ENCODE results near the gene SYNGR2.

The SYNGR2 gene

DNA sequence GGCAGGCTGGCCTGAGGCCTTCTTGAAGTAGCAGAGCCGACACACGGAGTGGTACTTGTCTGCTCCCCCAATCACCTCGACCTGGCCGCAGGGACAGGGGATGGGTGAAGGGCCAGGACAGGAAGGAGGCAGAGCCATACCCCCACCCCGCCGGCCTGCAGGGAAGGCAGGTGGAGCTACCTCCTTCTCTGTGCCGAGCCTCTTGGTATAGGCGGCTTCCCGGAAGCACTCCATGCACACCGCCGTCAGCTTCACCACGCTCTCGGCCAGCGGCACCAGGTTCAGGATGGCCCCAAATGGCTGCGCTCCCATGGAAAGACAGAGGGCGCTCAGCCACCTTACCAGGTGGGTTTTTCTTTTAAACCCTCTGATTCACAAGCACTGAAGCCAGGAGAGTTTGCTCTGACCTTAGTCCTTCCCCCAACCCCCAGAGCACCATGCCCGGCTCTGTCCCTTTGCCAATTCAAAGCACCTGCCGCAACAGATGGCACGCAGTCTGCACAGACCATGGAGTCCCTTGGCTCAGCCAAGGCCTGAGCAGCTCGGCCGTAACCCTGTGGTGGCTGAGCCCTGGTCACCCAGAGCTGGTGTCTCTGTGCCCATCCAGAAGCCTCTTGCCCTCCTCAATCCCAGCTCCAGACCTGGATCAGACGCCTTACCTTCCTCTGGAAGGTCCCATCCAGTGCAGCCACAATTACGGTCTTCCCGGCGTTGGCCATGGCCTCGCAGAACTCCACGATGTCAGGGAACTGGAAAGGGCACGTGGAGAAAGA is 6.7 kb downstream of the SYNGR2 start:
- TF ChIP-seq, protein P1, sequence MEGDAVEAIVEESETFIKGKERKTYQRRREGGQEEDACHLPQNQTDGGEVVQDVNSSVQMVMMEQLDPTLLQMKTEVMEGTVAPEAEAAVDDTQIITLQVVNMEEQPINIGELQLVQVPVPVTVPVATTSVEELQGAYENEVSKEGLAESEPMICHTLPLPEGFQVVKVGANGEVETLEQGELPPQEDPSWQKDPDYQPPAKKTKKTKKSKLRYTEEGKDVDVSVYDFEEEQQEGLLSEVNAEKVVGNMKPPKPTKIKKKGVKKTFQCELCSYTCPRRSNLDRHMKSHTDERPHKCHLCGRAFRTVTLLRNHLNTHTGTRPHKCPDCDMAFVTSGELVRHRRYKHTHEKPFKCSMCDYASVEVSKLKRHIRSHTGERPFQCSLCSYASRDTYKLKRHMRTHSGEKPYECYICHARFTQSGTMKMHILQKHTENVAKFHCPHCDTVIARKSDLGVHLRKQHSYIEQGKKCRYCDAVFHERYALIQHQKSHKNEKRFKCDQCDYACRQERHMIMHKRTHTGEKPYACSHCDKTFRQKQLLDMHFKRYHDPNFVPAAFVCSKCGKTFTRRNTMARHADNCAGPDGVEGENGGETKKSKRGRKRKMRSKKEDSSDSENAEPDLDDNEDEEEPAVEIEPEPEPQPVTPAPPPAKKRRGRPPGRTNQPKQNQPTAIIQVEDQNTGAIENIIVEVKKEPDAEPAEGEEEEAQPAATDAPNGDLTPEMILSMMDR (IDR thresholded peaks at IDR 0.05; ENCODE audit: insufficient read depth, low read depth, low read length, missing control alignments) = no peak
- H3K4me3 ChIP-seq (ENCODE audit: low read depth, low read length) = no peak overlapping the region
- DNase-seq (ENCODE audit: low read depth) = no peak

DNA sequence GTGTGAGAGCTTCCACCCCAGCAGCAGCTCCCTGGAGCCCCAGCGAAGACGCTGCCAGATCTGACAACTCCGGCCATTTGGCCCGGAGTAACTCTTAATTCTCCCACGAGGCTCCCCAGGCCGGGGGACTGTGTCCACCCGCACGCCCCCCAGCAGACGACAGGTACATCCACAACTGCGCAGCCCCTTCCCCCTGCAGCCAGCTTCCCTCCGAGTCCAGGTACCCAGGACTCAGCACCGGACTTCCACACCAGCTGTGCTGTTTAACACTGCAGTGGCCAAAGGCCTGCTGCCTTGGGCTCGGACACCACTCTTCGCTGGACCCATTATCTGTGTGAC is 7.2 kb downstream of the SYNGR2 start:
- DNase-seq (ENCODE audit: low read depth) = no peak
- TF ChIP-seq, protein P1 (IDR thresholded peaks at IDR 0.05; ENCODE audit: insufficient read depth, low read depth, low read length, missing control alignments) = no peak
- H3K4me3 ChIP-seq (ENCODE audit: low read depth, low read length) = no peak overlapping the region

DNA sequence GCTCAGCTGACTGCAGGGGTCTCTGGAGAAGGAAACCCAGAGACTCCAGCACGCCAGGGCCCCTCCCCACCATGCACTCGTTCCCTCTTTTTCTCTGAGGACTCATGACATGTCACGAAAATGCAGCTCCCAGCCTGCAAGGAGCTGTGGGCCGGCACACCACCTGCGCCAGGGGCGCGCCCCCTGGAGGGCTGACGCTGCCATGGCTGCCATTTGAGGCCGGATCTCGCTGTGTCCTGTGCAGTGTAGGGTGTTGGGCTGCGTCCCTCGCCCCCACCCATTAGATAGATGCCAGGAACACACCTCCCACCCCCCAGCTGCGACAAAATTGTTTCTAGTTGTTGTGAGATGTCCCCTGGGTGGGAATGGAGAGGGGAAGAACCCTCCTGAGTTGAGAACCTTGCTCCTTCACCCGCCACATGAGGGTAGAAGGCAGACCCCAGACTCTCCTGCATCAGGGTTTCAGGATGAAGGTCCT is 8.2 kb downstream of the SYNGR2 start:
- TF ChIP-seq, protein P1 (IDR thresholded peaks at IDR 0.05; ENCODE audit: insufficient read depth, low read depth, low read length, missing control alignments) = peak; percentile 99
- H3K4me3 ChIP-seq (ENCODE audit: low read depth, low read length) = no peak overlapping the region
- DNase-seq (ENCODE audit: low read depth) = peak; percentile 87

DNA sequence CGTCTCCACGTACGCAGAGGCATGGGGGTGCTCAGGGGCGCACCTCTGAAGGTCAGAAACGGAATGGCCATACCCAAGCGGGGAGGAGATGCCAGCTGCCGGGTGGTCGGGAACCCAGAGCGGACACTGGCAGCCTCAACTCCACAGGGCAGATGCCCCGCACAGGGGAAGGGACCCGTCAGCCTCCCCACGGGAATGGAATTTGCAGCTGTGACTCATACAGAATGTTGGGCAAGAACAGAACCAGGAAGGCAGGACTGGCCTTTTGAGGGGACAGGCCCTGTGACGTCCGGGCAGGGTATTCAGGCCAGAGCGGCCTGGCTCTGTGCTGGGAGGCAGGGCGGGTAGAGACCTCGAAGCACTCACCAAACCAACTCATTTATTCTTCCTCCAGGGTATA is 11.0 kb downstream of the SYNGR2 start:
- TF ChIP-seq, protein P1 (IDR thresholded peaks at IDR 0.05; ENCODE audit: insufficient read depth, low read depth, low read length, missing control alignments) = no peak
- H3K4me3 ChIP-seq (ENCODE audit: low read depth, low read length) = no peak overlapping the region
- no peak for DNase-seq (ENCODE audit: low read depth)

DNA sequence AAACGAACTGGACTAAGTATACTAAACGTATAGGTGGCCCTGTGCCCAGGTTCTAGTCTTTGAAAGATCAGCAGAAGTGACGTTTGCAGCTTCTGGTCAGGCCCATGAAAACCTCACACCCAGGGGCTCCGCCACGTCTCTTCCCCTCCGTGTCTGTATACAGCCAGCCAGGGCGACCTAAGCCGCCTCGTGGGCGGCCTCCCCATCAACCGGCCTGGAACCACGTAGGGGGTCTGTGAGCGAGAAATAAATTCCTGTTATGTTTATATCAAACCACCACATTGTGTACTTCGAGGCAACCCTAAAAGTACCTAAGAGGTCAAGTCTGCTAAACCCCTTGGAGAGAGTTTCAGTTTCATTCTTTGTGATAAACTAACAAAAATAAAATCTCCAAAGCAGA is 11.7 kb downstream of the SYNGR2 start:
- TF ChIP-seq, protein P1 (IDR thresholded peaks at IDR 0.05; ENCODE audit: insufficient read depth, low read depth, low read length, missing control alignments) = no peak
- no peak for DNase-seq (ENCODE audit: low read depth)
- H3K4me3 ChIP-seq (ENCODE audit: low read depth, low read length) = no peak overlapping the region

DNA sequence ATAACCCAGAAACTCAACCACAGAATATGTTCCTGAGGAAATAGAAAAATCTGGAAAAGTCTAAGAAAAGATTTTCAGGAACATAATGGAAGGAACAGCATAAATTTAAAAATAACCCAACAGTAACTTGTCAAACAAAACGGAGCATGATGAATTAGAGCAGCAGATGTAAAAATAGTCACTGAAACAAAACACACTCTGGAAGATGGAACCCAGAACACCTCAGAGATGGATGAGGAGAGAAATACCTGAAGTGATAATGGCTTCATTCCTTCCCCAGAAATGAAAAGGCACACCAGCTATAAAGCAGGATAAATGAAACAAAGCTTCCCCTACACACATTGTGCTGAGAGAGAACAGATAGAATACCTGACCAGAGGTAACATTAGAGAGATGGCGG is 12.1 kb downstream of the SYNGR2 start:
- TF ChIP-seq, protein P1 (IDR thresholded peaks at IDR 0.05; ENCODE audit: insufficient read depth, low read depth, low read length, missing control alignments) = no peak
- DNase-seq (ENCODE audit: low read depth) = no peak
- H3K4me3 ChIP-seq (ENCODE audit: low read depth, low read length) = no peak overlapping the region

DNA sequence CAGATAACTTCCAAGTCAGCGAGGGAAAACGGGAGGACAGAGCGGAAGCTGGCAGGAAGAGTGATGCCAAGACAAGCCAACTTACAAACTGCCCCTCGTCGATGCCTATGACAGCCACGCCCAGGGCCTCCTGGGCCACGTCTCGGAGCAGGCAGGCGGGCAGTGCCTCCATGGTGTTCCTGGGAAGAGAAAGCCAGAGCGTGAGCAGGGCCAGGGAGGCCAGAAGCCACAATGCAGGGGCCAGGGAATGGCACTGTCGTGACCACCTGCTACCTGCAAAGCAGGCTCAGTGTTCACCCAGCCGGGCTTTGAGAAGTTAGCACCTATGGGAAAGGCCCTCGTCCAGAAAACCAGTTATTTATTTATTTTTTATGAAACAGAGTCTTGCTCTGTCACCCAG is 14.1 kb downstream of the SYNGR2 start:
- TF ChIP-seq, protein P1 (IDR thresholded peaks at IDR 0.05; ENCODE audit: insufficient read depth, low read depth, low read length, missing control alignments) = no peak
- DNase-seq (ENCODE audit: low read depth) = no peak
- no peak overlapping the region for H3K4me3 ChIP-seq (ENCODE audit: low read depth, low read length)

Measured in GM12865 (cell line).